ENCODE data around the gene CFAP46.
"Not testable (repeated sequence)": the region's sequence is repeated elsewhere in the genome, so short reads cannot be mapped to it uniquely, and the experiment has no call there.

Gene CFAP46

DNA sequence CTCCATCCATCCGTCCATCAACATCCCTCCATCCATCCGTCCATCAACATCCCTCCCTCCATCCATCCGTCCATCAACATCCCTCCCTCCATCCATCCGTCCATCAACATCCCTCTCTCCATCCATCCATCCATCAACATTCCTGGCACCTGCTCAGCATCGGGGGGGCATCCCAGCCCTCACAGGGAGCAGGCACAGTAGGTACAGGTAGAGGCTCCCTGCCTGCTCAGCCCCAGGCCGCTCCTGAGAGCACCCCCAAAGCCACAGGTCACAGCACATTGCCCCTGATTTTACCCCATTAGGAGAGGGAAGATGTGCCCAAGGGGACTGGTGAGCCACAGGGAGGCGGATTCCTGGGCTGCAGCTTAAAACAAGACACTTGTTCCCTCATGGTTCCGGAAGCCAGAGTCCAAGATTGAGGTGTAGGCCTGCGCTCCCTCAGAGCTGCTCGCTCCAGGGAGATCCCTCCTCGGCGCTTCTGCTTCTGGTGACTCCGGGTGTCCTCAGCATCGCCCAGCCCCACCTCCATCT is 21.1 kb upstream of the CFAP46 start:
- no peak overlapping the region for H3K4me3 ChIP-seq (ENCODE audit: low read depth, low read length)

DNA sequence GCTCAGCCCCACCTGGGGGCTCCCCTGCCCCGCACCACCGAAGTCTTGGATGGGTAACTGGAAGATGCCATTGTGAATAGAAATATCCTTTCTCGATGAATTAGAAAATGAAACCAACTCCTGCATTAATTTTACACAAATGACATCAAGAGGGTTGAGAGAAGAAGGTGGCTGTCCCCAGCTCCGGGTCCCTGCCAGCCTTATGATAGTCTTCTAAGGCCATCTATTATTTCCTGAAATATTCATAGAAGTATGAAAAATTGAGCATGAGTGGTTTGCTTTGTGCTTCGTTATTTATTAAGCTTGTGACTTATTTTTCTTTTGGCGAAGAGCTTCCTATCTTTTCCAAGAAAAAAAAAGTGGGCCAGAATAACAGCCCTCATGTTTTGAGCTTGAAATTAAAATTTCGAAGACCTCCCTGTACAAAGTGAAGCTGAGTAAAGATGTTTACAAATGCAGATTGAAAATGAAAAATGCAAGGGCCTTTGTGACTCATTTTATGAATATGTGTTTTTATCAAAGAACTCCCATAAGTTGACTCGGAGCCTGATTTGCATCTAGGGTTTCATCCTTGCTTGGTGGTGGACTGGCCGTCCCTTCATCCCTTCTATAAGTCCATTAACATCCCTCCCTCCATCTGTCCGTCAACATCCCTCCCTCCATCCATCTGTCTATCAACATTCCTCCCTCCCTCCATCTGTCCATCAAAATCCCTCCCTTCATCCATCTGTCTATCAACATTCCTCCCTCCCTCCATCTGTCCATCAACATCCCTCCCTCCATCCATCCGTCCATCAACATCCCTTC is 20.5 kb upstream of the CFAP46 start:
- H3K4me3 ChIP-seq (ENCODE audit: low read depth, low read length): peak overlapping the region; percentile 17

DNA sequence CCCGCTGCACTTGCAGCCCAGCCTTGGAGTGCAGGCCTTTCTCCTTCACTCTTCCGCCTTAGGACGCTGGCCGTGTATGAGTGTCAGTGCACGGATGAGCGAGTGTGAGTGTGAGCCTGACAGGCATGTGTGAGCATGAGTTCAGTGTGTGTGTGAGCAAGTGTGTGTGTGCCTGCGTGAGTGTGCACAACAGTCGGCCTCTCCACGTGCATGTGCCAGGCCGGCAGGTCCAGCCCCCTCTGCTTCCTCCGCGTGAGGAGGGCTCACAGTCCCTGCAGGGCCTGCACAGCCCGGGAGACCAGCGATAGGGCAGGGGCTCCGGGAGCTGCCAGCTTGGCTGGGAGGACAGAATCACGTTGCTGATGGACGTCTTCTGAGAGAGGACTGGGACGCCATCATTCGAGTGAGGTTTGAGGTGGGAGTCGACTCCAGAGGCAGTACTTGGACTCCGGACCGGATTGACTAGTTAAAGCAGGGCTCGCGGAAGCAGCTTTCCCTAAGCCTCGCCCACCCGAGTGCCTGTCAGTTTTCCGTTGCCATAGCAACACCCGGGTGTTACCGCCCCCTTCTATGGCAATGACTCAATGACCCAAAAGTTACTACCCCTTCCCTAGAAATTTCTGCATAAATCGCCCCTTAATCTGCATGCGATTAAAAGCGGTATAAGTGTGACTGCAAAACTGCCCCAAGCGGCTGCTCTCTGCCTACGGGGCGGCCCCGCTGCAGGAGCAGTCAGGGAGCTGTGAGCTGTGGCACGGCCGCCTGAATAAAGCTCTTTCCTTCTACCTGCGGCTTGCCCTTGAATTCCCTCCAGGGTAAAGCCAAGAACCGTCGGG is 19.6 kb upstream of the CFAP46 start:
- H3K4me3 ChIP-seq (ENCODE audit: low read depth, low read length): peak overlapping the region; percentile 17

DNA sequence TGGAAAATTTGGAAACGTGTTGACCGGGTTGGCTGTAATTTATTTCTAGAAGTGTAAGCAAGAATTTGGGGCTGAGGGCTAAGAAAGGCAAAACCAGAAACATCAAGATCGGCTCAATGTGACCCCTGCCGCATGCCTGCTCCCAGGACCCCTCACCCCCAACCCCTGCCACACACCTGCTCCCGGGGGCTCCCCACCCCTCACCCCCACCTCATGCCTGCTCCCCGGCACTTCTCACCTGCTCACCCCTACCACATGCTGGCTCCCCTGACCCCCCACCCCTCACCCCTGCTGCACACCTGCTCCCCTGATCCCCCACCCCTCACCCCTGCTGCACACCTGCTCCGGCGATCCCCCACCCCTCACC is 19.0 kb upstream of the CFAP46 start:
- no peak overlapping the region for H3K4me3 ChIP-seq (ENCODE audit: low read depth, low read length)

DNA sequence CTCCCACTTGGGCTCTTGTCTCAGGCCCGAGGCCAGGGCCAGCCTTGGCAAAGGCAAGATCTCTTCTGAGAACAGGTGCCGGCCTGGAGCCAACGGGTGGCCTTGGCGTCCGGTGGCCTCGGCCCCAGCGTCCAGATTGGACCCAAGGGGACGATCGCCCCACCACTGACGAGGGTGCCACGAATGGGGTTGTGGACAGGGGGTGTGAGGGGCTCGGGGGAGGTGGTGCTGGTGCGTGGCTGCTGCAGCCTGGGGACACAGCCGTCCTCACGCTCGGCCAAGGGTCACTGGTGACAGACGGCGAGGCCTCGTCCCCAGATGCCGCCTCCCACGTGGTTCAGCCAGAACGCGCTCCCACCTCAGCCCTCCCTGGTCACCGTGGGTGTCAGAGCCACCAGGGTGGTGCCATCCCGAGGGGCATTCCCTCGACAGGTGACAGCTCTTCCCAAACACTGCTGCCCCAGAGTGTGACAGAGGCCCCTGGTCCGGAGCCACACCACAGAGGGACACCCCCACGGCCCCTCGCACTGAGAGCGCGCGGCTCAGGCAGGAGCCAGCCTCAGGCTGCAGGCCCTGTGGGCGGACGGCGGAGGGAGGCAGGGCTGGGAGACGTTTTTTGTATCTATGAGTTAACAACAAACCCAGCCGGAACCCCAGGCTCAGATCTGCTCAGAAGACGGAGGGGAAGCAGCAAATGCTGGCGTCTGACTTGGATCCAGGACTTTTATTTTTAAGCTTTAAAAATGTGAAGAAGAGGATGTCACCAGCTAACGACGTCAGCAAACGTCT is 18.5 kb upstream of the CFAP46 start:
- H3K4me3 ChIP-seq (ENCODE audit: low read depth, low read length): no peak overlapping the region

DNA sequence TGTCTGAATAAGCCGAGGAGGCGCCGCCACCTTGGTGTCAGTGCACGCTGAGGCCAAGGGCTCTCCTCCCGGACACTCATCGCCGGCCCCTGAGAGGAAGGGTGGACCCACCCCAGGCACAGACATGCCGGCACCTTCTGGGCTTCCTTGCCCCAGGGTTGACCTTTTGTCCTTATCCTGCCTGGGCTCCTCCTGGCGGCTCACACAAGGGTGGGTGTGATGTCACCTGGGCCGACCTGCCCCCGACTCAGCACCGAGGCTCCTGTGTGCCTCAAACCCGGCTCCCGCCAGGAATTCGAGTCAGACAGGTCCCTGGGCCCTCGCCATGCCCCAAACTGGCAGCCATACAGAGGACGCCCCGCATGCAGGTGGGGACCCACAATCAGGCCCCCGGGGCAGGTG is 17.7 kb upstream of the CFAP46 start:
- no peak overlapping the region for H3K4me3 ChIP-seq (ENCODE audit: low read depth, low read length)

DNA sequence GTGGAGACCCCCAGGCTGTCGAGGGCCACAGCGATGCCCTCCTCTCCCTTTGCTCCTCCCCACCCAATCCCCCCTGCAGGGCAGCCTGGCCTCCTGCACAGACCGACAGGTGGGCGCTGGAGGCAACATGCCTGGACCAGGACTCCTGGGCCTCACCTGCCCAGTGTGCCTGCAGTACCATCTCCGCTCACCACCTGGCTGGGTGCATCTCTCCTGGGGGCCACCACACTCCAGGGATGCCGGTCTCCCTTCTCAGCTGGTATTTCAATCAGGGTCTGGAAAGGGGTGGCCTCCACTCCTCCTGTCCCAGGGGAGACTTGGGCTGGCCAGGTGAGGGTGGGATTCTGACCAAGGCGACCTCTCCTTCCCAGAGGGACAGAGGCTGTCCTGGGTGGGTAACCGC is 17.2 kb upstream of the CFAP46 start:
- H3K4me3 ChIP-seq (ENCODE audit: low read depth, low read length): no peak overlapping the region

DNA sequence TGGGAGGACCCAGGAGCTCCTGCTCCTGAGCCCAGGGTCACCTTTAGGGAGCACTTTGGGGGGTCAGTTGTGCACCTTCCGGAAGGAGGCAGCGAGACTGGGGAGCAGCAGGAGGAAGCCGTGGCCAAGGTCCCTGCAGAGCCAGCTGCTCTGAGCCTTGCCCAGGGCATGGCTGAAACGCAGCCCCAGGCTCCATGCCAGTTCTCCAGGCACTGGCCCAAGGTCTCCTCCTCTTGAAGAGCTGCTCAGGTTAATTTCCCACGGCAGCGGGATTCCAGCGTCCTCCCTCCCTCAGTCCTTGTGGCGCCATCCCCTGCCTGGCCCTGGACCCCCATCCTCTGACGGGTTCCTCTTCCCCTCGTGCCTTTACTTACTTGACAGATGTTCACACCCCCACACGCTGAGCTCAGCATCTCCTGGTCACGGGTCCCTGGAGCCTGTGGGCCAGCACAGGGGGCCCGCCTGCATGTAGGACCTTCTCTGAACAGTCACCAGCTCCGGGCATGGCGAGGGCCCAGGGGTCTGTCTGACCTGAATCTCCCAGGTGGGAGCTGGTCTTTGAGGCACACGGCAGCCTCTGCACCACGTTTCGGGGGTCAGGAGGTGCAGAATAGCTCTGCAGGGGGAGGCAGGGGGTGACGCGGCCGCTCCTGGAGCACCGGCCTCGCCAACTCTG is 16.7 kb upstream of the CFAP46 start:
- no peak overlapping the region for H3K4me3 ChIP-seq (ENCODE audit: low read depth, low read length)

DNA sequence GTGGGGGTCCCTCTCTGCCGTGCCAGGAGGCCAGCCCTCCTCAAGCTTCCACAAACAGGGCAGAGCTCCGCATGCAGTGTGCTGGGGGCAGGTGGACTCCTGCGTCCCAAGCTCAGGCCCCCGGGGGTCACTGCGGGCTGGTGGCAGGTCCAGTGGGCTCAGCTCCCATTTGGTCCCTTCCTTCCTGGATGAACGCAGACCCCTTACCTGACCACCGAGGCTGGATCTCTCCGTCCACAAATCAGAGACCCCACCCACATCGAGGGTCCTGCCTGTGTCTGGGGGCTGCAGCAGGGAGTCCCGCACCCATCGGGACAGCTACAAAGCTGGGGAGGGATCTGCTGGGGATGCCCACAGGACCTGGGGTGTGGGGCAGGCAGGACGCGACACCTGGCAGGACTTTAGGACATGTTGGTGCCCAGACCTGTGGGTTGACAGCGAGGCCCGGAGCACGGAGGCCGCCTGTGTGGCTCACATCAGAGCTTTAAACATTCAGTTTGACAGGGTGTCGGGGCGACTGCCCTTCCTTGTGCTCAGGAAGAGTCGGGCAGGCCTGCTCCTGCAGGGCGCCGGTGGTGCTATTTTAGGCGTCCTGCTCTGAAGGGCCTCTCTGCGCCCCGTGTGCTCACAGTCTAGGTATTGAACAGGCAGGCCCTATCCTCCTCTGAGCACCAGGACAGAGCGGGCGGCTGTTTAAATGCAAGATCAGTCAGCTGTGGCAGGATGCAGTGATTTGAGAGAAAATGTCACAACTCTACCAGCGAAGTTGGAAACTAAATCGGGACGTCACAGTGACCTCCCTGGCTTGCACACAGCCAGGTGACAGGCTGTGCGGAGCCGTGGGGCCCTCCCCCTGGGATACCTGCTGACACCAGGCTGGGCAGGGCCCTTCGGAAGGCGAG is 15.9 kb upstream of the CFAP46 start:
- H3K4me3 ChIP-seq (ENCODE audit: low read depth, low read length): no peak overlapping the region

DNA sequence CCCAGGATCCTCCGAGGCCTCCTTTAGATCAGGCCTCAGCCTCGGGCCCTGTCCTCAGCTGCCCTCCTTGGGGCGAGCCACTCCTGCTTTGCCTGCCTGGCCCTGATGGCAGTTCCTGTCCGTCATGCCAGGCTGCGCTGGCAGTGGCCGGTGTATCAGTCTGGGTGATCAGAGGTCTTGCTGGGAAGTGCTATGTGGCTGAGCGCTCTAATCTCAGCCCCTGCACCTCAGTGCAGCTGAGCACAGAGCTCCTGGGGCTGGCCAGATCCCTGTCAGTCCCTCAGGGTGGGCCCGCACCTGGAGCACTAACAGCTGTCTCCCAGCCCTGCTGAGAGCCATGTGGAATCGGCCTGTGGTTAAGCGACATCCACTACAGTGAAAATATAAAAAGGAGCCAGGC is 14.8 kb upstream of the CFAP46 start:
- no peak overlapping the region for H3K4me3 ChIP-seq (ENCODE audit: low read depth, low read length)

DNA sequence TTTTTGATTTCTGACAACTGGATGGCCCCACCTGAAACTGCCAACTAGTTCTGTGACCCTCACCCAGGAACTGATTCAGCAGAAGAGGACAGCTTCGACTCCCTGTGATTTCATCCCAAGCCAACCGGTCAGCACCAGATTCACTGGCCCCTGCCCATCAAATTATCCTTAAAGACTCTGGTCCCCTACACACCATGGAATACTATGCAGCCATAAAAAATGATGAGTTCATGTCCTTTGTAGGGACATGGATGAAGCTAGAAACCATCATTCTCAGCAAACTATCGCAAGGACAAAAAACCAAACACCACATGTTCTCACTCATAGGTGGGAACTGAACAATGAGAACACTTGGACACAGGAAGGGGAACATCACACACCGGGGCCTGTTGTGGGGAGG is 13.9 kb upstream of the CFAP46 start:
- not testable (repeated sequence) for H3K4me3 ChIP-seq (ENCODE audit: low read depth, low read length)

DNA sequence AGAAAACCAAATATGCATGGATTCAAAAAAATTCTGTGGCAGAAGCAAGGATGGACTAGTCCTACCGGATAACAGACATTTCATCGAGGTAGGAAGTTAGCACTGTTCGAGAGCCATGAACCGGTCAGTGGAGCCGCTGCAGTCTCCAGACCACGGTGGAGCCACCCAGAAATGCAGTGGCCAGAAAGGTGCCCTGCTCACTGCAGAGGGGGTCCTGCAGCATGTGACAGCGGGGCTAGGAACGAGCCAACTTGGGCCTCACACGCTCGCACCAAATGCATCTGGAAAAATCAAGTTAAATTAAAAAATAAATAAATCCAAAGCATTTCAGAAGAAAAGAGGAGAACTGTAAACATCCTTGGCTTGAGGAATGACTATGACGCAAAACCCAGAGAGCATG is 13.1 kb upstream of the CFAP46 start:
- no peak overlapping the region for H3K4me3 ChIP-seq (ENCODE audit: low read depth, low read length)

DNA sequence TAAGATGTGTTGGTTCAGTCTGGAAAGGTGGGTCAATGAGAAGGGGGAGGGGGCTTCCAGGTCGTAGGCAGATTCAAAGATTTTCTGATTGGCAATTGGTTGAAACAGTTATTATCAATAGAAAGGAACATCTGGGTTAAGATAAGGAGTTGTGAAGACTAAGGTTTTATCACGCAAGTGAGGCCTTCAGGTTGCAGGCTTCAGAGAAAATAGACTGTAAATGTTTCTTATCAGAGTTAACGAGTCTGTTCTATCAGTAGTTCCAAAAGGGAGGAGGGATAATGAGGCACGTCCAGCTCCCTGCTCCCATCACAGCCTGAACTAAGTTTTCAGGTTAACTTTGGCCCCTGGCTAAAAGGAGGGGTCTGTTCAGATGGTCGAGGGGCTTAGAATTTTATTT is 11.1 kb upstream of the CFAP46 start:
- no peak overlapping the region for H3K4me3 ChIP-seq (ENCODE audit: low read depth, low read length)

DNA sequence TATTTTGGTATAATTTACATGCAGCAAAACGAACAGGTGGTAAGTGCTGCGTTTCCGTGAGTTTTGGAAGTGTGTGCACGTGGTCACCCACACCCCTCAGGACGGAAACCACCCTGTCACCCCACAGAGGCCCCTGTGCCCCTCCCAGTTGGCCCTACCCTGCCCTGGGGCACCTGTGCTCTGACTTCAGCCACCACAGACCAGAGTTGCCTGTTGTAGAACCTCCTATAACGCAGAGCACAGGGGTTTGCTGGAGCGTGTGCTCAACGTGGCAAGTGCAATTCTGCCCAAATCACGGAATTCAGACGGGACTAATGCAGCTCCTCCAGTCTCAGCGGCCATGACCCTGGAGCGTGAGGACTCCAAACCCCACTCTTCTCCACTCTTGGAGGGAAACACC is 9.6 kb upstream of the CFAP46 start:
- no peak overlapping the region for H3K4me3 ChIP-seq (ENCODE audit: low read depth, low read length)

DNA sequence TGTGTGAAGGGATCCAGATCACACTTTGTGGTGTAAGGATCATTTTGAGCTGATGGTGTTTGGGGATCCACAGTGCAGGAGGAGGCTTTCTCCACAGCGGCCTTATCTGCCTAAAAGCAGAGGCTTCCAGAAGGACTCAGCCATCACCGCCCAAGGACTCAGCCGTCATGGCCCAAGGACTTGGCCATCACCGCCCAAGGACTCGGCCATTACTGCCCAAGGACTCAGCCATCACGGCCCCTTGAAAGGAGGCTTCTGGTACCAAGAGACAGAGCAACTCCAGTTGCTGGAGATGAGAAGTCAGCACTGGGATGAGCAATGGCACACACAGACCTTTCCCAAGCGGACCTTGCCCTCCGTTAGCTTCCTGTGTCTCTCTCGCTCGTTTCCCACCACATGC is 6.0 kb upstream of the CFAP46 start:
- H3K4me3 ChIP-seq (ENCODE audit: low read depth, low read length): no peak overlapping the region

DNA sequence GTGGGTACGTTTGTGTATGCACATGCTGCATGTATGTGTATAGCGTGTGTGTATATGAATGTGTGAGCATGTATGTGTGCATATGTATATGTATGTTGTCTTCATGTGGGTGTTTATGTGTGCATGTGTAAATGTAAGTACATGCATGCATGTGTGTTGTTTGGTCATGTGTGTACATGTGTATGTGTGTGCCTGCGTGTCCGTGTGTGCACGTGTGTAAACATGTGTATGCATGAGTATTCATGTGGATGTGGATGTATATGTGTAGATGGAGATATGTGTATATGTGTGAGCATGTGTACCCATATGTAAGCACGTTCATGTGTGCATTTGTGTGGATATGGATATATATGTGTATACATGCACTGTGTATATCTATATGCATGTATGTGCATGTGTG is 5.5 kb upstream of the CFAP46 start:
- no peak overlapping the region for H3K4me3 ChIP-seq (ENCODE audit: low read depth, low read length)

DNA sequence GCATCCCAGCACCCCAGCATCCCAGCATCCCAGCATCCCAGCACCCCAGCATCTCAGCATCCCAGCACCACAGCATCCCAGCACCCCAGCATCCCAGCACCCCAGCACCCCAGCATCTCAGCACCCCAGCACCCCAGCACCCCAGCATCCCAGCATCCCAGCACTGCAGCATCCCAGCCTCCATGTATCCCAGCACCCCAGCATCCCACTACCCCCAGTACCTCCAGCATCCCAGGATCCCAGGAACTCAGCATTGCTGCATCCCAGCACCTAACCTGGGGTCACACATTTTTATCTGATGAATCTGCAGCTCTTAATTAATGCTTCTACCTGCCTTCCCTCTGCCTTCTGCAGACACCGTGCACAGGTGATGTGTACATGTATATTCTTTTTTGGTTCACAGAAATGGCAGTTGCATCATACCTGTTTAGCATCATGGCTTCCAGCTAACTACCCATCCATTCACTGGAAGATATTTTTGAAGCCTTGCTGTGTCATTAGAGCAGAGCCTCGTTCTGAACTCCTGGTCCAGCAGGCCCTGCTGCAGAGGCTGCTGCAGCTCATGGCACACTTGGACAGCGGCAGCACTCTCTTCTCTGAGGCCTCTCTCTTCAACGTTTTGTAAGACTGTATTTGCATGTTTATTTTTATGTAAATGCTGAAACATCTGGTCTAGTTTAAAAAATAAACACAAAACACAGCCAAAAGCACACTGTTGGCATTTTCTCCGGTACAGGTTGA is 4.6 kb upstream of the CFAP46 start:
- H3K4me3 ChIP-seq (ENCODE audit: low read depth, low read length): no peak overlapping the region

DNA sequence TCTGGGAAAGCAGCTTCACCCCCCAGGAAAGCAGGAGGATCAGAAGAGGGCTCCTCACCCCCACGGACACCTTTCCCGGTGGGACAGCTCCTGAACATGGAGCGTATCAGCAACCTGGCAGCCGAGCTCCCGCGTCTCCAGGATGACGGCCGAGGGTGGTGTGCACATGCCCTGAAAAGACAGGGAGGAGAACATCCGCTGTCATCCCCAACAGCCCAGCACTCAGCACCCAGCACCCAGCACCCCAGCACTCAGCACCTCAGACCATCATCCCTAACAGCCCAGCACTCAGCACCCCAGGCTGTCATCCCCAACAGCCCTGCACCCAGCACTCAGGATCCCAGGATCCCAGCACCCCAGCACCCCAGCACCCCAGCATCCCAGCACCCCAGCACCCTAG is 3.9 kb upstream of the CFAP46 start:
- no peak overlapping the region for H3K4me3 ChIP-seq (ENCODE audit: low read depth, low read length)

DNA sequence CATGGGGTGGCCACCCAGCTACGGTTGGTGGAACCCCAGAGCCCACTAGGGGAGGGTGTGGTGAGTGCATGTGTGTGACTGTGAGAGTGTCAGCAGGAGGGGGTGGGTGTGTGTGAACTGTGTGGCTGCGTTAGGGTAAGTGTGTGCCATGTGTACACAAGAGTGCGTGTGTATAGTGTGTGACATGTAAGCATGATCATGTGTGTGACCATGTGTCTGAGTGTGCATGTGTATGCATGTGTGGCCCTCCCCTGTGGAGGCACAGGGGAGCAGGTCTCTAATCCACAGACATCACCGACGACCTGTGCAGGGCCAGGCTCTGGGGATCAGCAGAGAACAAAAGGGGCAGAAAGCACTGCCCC is 3.5 kb upstream of the CFAP46 start:
- H3K4me3 ChIP-seq (ENCODE audit: low read depth, low read length): no peak overlapping the region
